HEK293 (cell line): ENCODE data around the gene TMCC1.
A peak's percentile ranks its signal among the peaks of the same experiment; 100 is the strongest.

ENCODE experiments used
- CTCF ChIA-PET: fragments of 350-600 bp; formaldehyde crosslinking; extraction: SDS; loops from one replicate; lab custom pipeline; 2021; ENCODE audit warnings: antibody characterized with exemption; lab: Yijun Ruan, JAX
- POLR2A ChIA-PET: fragments of 300-600 bp; formaldehyde crosslinking; extraction: SDS; loops from one replicate; lab custom pipeline; 2020; ENCODE audit warnings: antibody characterized with exemption, inconsistent platforms; lab: Yijun Ruan, JAX
- H3K27ac ChIP-seq: fragments of 200-500 bp; sonication (Bioruptor generic); 2 replicates; pipeline ENCODE4 v1.5.1; 2014; ENCODE audit warnings: low read depth, low read length, control low read depth, inconsistent platforms; ENCODE audit errors: extremely low read depth
- H3K36me3 ChIP-seq, 2 experiments: fragments of 200-500 bp in 1 of 2; sonication (Bioruptor generic) in 1 of 2; 1 replicate in 1 of 2; 2 replicates in 1 of 2; pipeline ENCODE4 v1.5.1; 2014 to 2017; ENCODE audit warnings: inconsistent platforms in 2 of 2, low read length in 2 of 2; ENCODE audit not compliant: control insufficient read depth in 2 of 2, insufficient read depth in 1 of 2
- H3K4me1 ChIP-seq: fragments of 200-500 bp; sonication (Bioruptor generic); 2 replicates; pipeline ENCODE4 v1.5.1; 2014; ENCODE audit warnings: mild to moderate bottlenecking, low read length, inconsistent platforms; ENCODE audit not compliant: control insufficient read depth, insufficient read depth
- H3K4me3 ChIP-seq: 2 replicates; pipeline ENCODE4 v1.5.1; 2011; ENCODE audit warnings: low read depth, mild to moderate bottlenecking, control low read depth, low read length, moderate library complexity
- H3K9me3 ChIP-seq: fragments of 200-500 bp; sonication (Bioruptor generic); 2 replicates; pipeline ENCODE4 v1.5.1; 2014; ENCODE audit warnings: low read depth, low read length, inconsistent platforms; ENCODE audit not compliant: control insufficient read depth, insufficient read depth
- BCL6B ChIP-seq: fragments of 450-650 bp; formaldehyde crosslinking; IDR thresholded peaks from 2 replicates; pipeline ENCODE4 v1.5.1; 2017; ENCODE audit warnings: missing biosample characterization, missing genetic modification characterization
- CTCF ChIP-seq: fragments of 450-650 bp; formaldehyde crosslinking; IDR thresholded peaks from 2 replicates; pipeline ENCODE4 v1.5.1; 2016; ENCODE audit warnings: missing biosample characterization, missing genetic modification characterization
- EGR2 ChIP-seq: fragments of 450-650 bp; formaldehyde crosslinking; IDR thresholded peaks from 2 replicates; pipeline ENCODE4 v1.5.1; 2016; ENCODE audit warnings: low read depth, missing biosample characterization, missing genetic modification characterization
- PATZ1 ChIP-seq: fragments of 450-650 bp; formaldehyde crosslinking; IDR thresholded peaks from 2 replicates; pipeline ENCODE4 v1.5.1; 2016; ENCODE audit warnings: missing biosample characterization, missing genetic modification characterization
- SP2 ChIP-seq: fragments of 450-650 bp; formaldehyde crosslinking; IDR thresholded peaks from 2 replicates; pipeline ENCODE4 v1.5.1; 2016; ENCODE audit warnings: missing biosample characterization, missing genetic modification characterization
- YY1 ChIP-seq: fragments of 450-650 bp; formaldehyde crosslinking; IDR thresholded peaks from 2 replicates; pipeline ENCODE4 v1.5.1; 2018; ENCODE audit warnings: missing biosample characterization, missing genetic modification characterization
- ZBTB48 ChIP-seq: fragments of 450-650 bp; formaldehyde crosslinking; IDR thresholded peaks from 2 replicates; pipeline ENCODE4 v1.5.1; 2016; ENCODE audit warnings: missing biosample characterization, missing genetic modification characterization
- ZNF148 ChIP-seq: fragments of 450-650 bp; formaldehyde crosslinking; IDR thresholded peaks from 2 replicates; pipeline ENCODE4 v1.5.0; 2017; ENCODE audit warnings: missing biosample characterization, missing genetic modification characterization, borderline replicate concordance
- ZNF16 ChIP-seq: fragments of 450-650 bp; formaldehyde crosslinking; IDR thresholded peaks from 2 replicates; pipeline ENCODE4 v1.5.1; 2016; ENCODE audit warnings: low read depth, missing biosample characterization, missing genetic modification characterization
- ZNF335 ChIP-seq: fragments of 450-650 bp; formaldehyde crosslinking; conservative IDR thresholded peaks from 2 replicates; pipeline ENCODE4 v1.5.1; 2016; ENCODE audit warnings: missing biosample characterization, missing genetic modification characterization
- ZNF366 ChIP-seq: fragments of 450-650 bp; formaldehyde crosslinking; conservative IDR thresholded peaks from 2 replicates; pipeline ENCODE4 v1.5.1; 2016; ENCODE audit warnings: missing biosample characterization, missing genetic modification characterization
- ZNF398 ChIP-seq: fragments of 450-650 bp; formaldehyde crosslinking; IDR thresholded peaks from 2 replicates; pipeline ENCODE4 v1.5.1; 2017; ENCODE audit warnings: missing biosample characterization, missing genetic modification characterization
- ZNF654 ChIP-seq: fragments of 450-650 bp; formaldehyde crosslinking; IDR thresholded peaks from 2 replicates; pipeline ENCODE4 v1.5.1; 2016; ENCODE audit warnings: low read depth, missing biosample characterization, missing genetic modification characterization
- ZNF843 ChIP-seq: fragments of 450-650 bp; formaldehyde crosslinking; IDR thresholded peaks from 2 replicates; pipeline ENCODE4 v1.5.1; 2016; ENCODE audit warnings: missing biosample characterization, missing genetic modification characterization

The TMCC1 gene

GRCh38 chr3:129608087-129608935, 285.2 kb downstream of the TMCC1 start:
- Histone ChIP-seq H3K36me3 (no peaks in the 10 kb centered on the region), H3K27ac (no peak overlapping the region), H3K9me3 (no peaks in the 10 kb centered on the region), H3K4me3 (no peak overlapping the region), H3K4me1 (0 out of 2 replicates have a peak, but pooled peaks cover 3% of the 10 kb centered on the region)
- POLR2A ChIA-PET = interaction anchor here (0.7 kb wide), 1 partner anchor 238 kb away, joined by 3 read pairs; no protein-coding TSS in a partner anchor
- TF ChIP-seq ZNF16 (tag by site-specific recombination) = no peak
- TF ChIP-seq YY1 (tag by site-specific recombination) = no peak
- TF ChIP-seq CTCF = peak; percentile 51; the same call in 1 of the 2 replicates
- peak; percentile 76 for TF ChIP-seq ZNF366 (tag by site-specific recombination)
- TF ChIP-seq ZNF335 (tag by site-specific recombination) = no peak
- no peak for TF ChIP-seq ZNF148 (tag by site-specific recombination)
- peak; percentile 60; the same call in 1 of the 2 replicates for TF ChIP-seq PATZ1
- peak; percentile 68 for TF ChIP-seq ZNF398 (tag by site-specific recombination)
- peak; percentile 20; the same call in 1 of the 2 replicates for TF ChIP-seq ZNF654 (tag by site-specific recombination)
- TF ChIP-seq BCL6B (tag by site-specific recombination) = no peak
- no peak for TF ChIP-seq SP2
- no peak for TF ChIP-seq ZBTB48 (tag by site-specific recombination)
- 0 out of 2 replicates have a peak, but pooled peaks have one; percentile 21 for TF ChIP-seq EGR2 (tag by site-specific recombination)
- no peak for TF ChIP-seq ZNF843 (tag by site-specific recombination)
- CTCF ChIA-PET = interaction anchor here (1.0 kb wide), 2 partner anchors 118 to 330 kb away, joined by 4 read pairs; no protein-coding TSS in a partner anchor
